Measurements from ENCODE around the gene PITHD1. TPM values are rescaled to one million over a fixed set of nuclear protein-coding genes. Genes with fewer than 3 reads are reported as not detected.

PITHD1 gene
- total RNA-seq, 6 donors from 2014 or later = 29.5 to 57.0 (median 45.1) TPM

DNA sequence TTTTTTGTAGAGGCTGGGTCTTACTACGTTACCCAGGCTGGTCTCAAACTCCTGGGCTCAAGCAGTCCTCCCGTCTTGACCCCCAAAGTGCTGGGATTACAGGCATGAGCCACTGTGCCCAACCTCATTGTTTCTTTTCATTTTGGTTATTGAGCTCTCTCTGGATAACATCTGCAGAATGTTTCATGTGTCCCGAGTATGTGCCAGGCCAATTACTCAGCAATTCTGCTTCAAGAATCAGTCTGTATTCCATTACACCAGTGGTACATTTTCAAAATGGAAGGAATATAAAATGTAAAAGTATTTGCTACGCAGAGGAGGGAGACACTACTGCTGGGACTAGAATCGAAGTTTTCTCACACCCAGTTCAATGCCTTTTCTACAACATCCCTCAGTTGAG lies 36.6 kb upstream of the PITHD1 start:
- Histone ChIP-seq H3K36me3 (peaks cover 0 to 8% (median 1%) of the 10 kb centered on the region in 4 donors), H3K4me3 (no peak overlapping the region), H3K4me1 (peaks cover 19 to 32% (median 21%) of the 10 kb centered on the region in 4 donors), H3K27ac (no peak overlapping the region), H3K27me3 (no peaks in the 10 kb centered on the region), H3K9me3 (no peaks in the 10 kb centered on the region)
- 91% methylated on average over 5 of the region's 5 CpGs for WGBS, 2 donors
- DNase-seq (no peak), ATAC-seq (ENCODE audit: low FRiP score in 2 of 2) (no peak)
- TF ChIP-seq EP300 (IDR thresholded peaks at IDR 0.05) (no peak), POLR2AphosphoS5 (IDR thresholded peaks at IDR 0.05) (no peak), POLR2A (IDR thresholded peaks at IDR 0.05) (no peak)
- TF ChIP-seq, protein P1, sequence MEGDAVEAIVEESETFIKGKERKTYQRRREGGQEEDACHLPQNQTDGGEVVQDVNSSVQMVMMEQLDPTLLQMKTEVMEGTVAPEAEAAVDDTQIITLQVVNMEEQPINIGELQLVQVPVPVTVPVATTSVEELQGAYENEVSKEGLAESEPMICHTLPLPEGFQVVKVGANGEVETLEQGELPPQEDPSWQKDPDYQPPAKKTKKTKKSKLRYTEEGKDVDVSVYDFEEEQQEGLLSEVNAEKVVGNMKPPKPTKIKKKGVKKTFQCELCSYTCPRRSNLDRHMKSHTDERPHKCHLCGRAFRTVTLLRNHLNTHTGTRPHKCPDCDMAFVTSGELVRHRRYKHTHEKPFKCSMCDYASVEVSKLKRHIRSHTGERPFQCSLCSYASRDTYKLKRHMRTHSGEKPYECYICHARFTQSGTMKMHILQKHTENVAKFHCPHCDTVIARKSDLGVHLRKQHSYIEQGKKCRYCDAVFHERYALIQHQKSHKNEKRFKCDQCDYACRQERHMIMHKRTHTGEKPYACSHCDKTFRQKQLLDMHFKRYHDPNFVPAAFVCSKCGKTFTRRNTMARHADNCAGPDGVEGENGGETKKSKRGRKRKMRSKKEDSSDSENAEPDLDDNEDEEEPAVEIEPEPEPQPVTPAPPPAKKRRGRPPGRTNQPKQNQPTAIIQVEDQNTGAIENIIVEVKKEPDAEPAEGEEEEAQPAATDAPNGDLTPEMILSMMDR (IDR thresholded peaks at IDR 0.05) = no peak

DNA sequence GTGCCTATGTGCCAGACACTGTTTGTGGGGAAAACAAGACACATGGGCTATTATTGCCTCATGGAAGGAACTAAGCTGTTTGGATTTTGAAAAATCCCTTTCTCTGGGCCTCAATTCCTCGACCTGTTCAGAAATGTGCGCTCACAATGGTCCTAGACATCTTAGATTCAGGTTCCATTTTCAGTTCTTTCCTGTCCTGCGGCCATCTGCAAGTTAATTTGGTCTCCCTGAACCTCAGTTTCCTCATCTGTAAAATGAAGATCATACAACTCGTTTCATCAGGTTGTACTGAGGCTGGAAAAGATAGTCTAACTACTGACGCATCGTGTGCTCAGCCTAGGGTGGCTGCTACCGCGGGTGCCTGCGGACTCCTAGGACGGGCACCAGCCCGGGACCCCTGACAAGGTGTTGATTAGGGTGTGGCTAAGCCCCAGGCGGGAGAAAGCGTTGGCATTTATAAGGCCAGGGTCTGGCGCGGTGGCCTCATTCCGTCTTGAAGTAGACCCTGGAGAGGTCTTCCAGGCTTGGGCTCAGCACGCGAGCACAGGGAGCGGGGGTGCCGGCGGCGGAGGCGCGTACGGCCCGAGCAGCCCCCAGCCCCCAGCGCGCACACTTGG lies 35.4 kb upstream of the PITHD1 start:
- H3K27ac ChIP-seq = peak overlapping the region; percentile 92 to 94 (median 93)
- 16 to 30% methylated on average over 7 to 18 of the region's 28 CpGs for WGBS, 2 donors
- TF ChIP-seq EP300 (IDR thresholded peaks at IDR 0.05) = no peak
- no peak for TF ChIP-seq POLR2AphosphoS5 (IDR thresholded peaks at IDR 0.05)
- TF ChIP-seq, protein P1 (IDR thresholded peaks at IDR 0.05) = no peak
- no peak for TF ChIP-seq POLR2A (IDR thresholded peaks at IDR 0.05)
- no peaks in the 10 kb centered on the region for H3K9me3 ChIP-seq
- DNase-seq (peak in 1 of 2 donors; percentile 26), ATAC-seq (ENCODE audit: low FRiP score in 2 of 2) (peak; percentile 21 to 40)
- peaks cover 0 to 15% (median 1%) of the 10 kb centered on the region in 4 donors for H3K36me3 ChIP-seq
- H3K4me1 ChIP-seq = peaks cover 24 to 43% (median 27%) of the 10 kb centered on the region in 4 donors
- H3K4me3 ChIP-seq = peak overlapping the region; percentile 81 to 95 (median 90)
- no peaks in the 10 kb centered on the region for H3K27me3 ChIP-seq

DNA sequence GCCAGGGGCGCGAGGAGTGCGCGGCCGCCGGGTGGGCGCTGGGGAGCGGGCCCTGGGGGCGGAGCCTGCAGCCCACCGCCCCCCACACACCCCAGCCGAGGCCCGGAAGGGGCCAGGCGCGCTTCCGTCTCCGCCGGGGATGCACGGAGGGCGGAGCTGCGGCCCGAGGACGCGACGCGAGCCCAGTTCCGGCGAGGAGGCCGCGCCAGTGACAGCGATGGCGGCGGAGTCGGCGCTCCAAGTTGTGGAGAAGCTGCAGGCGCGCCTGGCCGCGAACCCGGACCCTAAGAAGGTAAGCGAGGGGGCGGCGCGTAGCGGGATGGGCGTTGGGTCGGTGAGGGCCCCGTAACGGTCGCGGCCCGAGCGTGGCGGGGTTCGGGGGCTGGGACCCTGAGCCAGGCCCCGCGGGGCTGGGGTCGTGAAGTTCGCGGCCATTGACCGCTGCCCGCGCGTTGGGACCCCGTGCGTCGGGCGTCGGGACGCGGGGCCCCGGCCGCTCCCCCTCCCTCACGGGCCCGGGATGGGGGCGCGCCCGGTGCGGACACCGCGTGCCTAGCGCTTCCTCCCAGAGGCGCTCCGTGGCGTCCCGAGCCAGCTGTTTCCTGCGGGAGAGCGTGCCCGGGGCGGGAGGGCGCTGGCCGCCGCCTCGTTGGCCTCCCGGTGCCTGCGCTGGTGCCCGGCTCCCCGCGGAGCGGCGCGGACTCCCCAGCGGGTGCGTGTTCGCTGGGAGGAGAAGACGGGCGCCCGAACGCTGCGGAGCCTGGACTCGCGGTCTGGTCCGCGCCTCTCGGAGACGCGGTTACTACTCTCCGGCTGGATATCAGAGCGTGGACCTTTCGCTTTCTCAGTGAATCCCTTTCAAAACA lies 34.7 kb upstream of the PITHD1 start, which contains the start of gene ELOA:
ELOA (plus strand) TSS at position 185 of the 866 bp plus-strand sequence; CDS start at position 218, 33 bp downstream.
- WGBS, 2 donors = 0 to 2% methylated on average over 15 to 45 of the region's 119 CpGs
- peaks cover 26 to 50% (median 32%) of the 10 kb centered on the region in 4 donors for H3K4me1 ChIP-seq
- DNase-seq (peak; percentile 76 to 95), ATAC-seq (ENCODE audit: low FRiP score in 2 of 2) (peak; percentile 90 to 97)
- H3K4me3 ChIP-seq = peak within 1 kb of the TSS; percentile 81 to 95 (median 90)
- no peaks in the 10 kb centered on the region for H3K9me3 ChIP-seq
- TF ChIP-seq POLR2A (IDR thresholded peaks at IDR 0.05) (peak in 3 of 4 donors; percentile 64 to 94 (median 81)), POLR2AphosphoS5 (IDR thresholded peaks at IDR 0.05) (peak; percentile 82 to 88), EP300 (IDR thresholded peaks at IDR 0.05) (no peak)
- TF ChIP-seq, protein P1 (IDR thresholded peaks at IDR 0.05) = peak in 2 of 6 experiments; percentile 4 to 6
- peak within 1 kb of the TSS; percentile 92 to 94 (median 93) for H3K27ac ChIP-seq
- peaks cover 0 to 15% (median 1%) of the 10 kb centered on the region in 4 donors for H3K36me3 ChIP-seq
- H3K27me3 ChIP-seq = no peaks in the 10 kb centered on the region

DNA sequence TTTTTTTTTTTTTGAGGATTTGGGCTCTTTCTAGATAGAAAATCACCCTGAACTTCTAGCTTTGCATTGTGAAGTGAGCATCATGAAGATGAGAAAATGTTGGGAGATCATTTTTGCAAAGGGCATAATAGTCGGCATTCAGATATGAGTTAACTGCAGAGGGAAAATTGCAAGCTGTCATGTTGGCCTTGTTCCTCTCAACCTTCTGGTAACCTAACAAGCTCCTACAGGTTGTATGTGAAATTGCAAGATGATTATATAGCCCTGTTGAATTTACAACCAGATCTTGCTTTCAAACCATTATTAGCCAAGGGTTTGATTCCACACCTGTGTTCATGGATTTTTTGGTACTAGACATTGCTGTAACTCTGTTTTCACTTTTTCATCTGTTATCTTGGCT lies 32.7 kb upstream of the PITHD1 start:
- Histone ChIP-seq H3K4me1 (peaks cover 28 to 52% (median 36%) of the 10 kb centered on the region in 4 donors), H3K27ac (peak overlapping the region in 1 of 4 donors; percentile 92), H3K27me3 (no peaks in the 10 kb centered on the region), H3K9me3 (no peaks in the 10 kb centered on the region), H3K36me3 (peaks cover 0 to 25% (median 2%) of the 10 kb centered on the region in 4 donors), H3K4me3 (peak overlapping the region in 1 of 4 donors; percentile 87)
- TF ChIP-seq, protein P1 (IDR thresholded peaks at IDR 0.05) = peak in 4 of 6 experiments; percentile 15 to 49 (median 40)
- no peak for TF ChIP-seq POLR2AphosphoS5 (IDR thresholded peaks at IDR 0.05)
- ATAC-seq (ENCODE audit: low FRiP score in 2 of 2) = no peak
- no peak for DNase-seq
- WGBS, 2 donors = 35 to 63% methylated on average over 1 of the region's 1 CpG

Data from upper lobe of left lung (tissue), 6 donors.